Measurements from ENCODE around the gene SULT1A2.
"Not testable (repeated sequence)": the region's sequence is repeated elsewhere in the genome, so short reads cannot be mapped to it uniquely, and the experiment has no call there.

Gene SULT1A2

DNA sequence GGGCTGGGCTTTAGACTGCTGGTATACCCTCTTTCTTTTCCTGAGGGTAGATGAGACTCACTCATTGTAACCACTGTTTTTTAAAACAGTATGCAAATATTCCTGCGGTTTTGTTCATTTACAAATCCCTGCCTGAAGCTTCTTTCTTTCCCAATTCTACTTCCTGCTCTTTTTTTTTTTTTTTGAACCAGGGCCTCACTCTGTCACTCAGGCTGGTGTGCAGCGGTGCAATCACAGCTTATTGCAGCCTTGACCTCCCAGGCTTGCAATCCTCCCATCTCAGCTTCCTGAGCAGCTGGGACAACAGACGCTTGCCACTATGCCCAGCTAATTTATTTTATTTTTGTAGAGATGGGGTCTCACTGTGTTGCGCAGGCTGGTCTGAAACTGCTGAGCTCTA lies 21.0 kb upstream of the SULT1A2 start:
- Histone ChIP-seq H3K4me1 (ENCODE audit: insufficient read depth, low read length, poor library complexity, severe bottlenecking) (peaks cover 17% of the 10 kb centered on the region), H4K20me1 (ENCODE audit: insufficient read depth, low read length, poor library complexity, severe bottlenecking) (peaks cover 8% of the 10 kb centered on the region), H3F3A (ENCODE audit: low read depth) (no peaks in the 10 kb centered on the region), H3K9ac (ENCODE audit: low read depth, low read length, poor library complexity, severe bottlenecking) (no peak overlapping the region), H3K36me3 (ENCODE audit: insufficient read depth, low read length) (no peaks in the 10 kb centered on the region), H3K79me2 (ENCODE audit: insufficient read depth, low read length) (peaks cover 30% of the 10 kb centered on the region), H3K9me2 (replicated peaks; ENCODE audit: low read depth, low read length) (no peaks in the 10 kb centered on the region), H3K27me3 (ENCODE audit: insufficient read depth, low read length, poor library complexity, severe bottlenecking) (no peaks in the 10 kb centered on the region), H3K9me3 (ENCODE audit: insufficient read depth, low read depth, low read length) (no peaks in the 10 kb centered on the region), H3K4me3 (ENCODE audit: low read length, poor library complexity, severe bottlenecking) (no peak overlapping the region), H2AFZ (ENCODE audit: low read length) (no peak overlapping the region), H3K4me2 (ENCODE audit: low read depth, low read length, poor library complexity, severe bottlenecking) (no peak overlapping the region)
- TF ChIP-seq EZH2phosphoT487 (IDR thresholded peaks at IDR 0.05; ENCODE audit: borderline replicate concordance) (no peak), CTCF (conservative IDR thresholded peaks at IDR 0.05; ENCODE audit: low read length) (no peak)

- no peak overlapping the region for H3K4me2 ChIP-seq (ENCODE audit: low read depth, low read length, poor library complexity, severe bottlenecking)
- no peak for TF ChIP-seq EZH2phosphoT487 (IDR thresholded peaks at IDR 0.05; ENCODE audit: borderline replicate concordance)
- TF ChIP-seq CTCF (conservative IDR thresholded peaks at IDR 0.05; ENCODE audit: low read length): no peak
- no peak overlapping the region for H3K4me3 ChIP-seq (ENCODE audit: low read length, poor library complexity, severe bottlenecking)
- H3K9ac ChIP-seq (ENCODE audit: low read depth, low read length, poor library complexity, severe bottlenecking): no peak overlapping the region
- H3K27me3 ChIP-seq (ENCODE audit: insufficient read depth, low read length, poor library complexity, severe bottlenecking): no peaks in the 10 kb centered on the region
- no peak overlapping the region for H2AFZ ChIP-seq (ENCODE audit: low read length)
- no peaks in the 10 kb centered on the region for H3K9me3 ChIP-seq (ENCODE audit: insufficient read depth, low read depth, low read length)
- no peaks in the 10 kb centered on the region for H3K9me2 ChIP-seq (replicated peaks; ENCODE audit: low read depth, low read length)
- H3K79me2 ChIP-seq (ENCODE audit: insufficient read depth, low read length): peaks cover 18% of the 10 kb centered on the region; the same call in 1 of the 2 replicates
- peaks cover 11% of the 10 kb centered on the region for H3K4me1 ChIP-seq (ENCODE audit: insufficient read depth, low read length, poor library complexity, severe bottlenecking)
- no peaks in the 10 kb centered on the region for H3K36me3 ChIP-seq (ENCODE audit: insufficient read depth, low read length)
- H4K20me1 ChIP-seq (ENCODE audit: insufficient read depth, low read length, poor library complexity, severe bottlenecking): peaks cover 5% of the 10 kb centered on the region
- no peaks in the 10 kb centered on the region for H3F3A ChIP-seq (ENCODE audit: low read depth)
These were observed 19.8 kb upstream of the SULT1A2 start for GRCh38 chr16:28616636-28617035.

DNA sequence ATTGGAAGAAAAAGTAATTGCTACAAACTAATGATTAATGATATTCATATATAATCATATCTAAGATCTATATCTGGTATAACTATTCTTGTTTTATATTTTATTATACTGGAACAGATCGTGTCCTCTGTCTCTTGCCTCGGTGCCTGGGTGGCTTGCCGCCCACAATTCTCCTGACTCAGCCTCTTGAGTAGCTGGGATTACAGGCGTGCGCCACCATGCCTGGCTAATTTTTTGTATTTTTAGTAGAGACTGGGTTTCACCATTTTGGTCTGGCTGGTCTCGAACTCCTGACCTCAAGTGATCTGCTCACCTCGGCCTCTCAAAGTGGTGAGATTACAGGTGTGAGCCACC lies 19.4 kb upstream of the SULT1A2 start:
- not testable (repeated sequence) for H3K4me3 ChIP-seq (ENCODE audit: low read length, poor library complexity, severe bottlenecking); H3K36me3 ChIP-seq (ENCODE audit: insufficient read depth, low read length); H4K20me1 ChIP-seq (ENCODE audit: insufficient read depth, low read length, poor library complexity, severe bottlenecking); H3K9me2 ChIP-seq (replicated peaks; ENCODE audit: low read depth, low read length); H3K27me3 ChIP-seq (ENCODE audit: insufficient read depth, low read length, poor library complexity, severe bottlenecking); H2AFZ ChIP-seq (ENCODE audit: low read length); H3K9me3 ChIP-seq (ENCODE audit: insufficient read depth, low read depth, low read length); H3K4me2 ChIP-seq (ENCODE audit: low read depth, low read length, poor library complexity, severe bottlenecking); H3F3A ChIP-seq (ENCODE audit: low read depth); H3K4me1 ChIP-seq (ENCODE audit: insufficient read depth, low read length, poor library complexity, severe bottlenecking); H3K9ac ChIP-seq (ENCODE audit: low read depth, low read length, poor library complexity, severe bottlenecking)
- peaks cover 14% of the 10 kb centered on the region; the same call in 1 of the 2 replicates for H3K79me2 ChIP-seq (ENCODE audit: insufficient read depth, low read length)

GRCh38 chr16:28615486-28616223 lies 18.8 kb upstream of the SULT1A2 start:
- H3K9me2 ChIP-seq (replicated peaks; ENCODE audit: low read depth, low read length); H3F3A ChIP-seq (ENCODE audit: low read depth); H3K4me2 ChIP-seq (ENCODE audit: low read depth, low read length, poor library complexity, severe bottlenecking); H3K79me2 ChIP-seq (ENCODE audit: insufficient read depth, low read length); H3K4me1 ChIP-seq (ENCODE audit: insufficient read depth, low read length, poor library complexity, severe bottlenecking); H3K9ac ChIP-seq (ENCODE audit: low read depth, low read length, poor library complexity, severe bottlenecking); H3K9me3 ChIP-seq (ENCODE audit: insufficient read depth, low read depth, low read length); H3K27me3 ChIP-seq (ENCODE audit: insufficient read depth, low read length, poor library complexity, severe bottlenecking); H2AFZ ChIP-seq (ENCODE audit: low read length); H3K4me3 ChIP-seq (ENCODE audit: low read length, poor library complexity, severe bottlenecking); H3K36me3 ChIP-seq (ENCODE audit: insufficient read depth, low read length); H4K20me1 ChIP-seq (ENCODE audit: insufficient read depth, low read length, poor library complexity, severe bottlenecking): not testable (repeated sequence)
- peak; percentile 46 for TF ChIP-seq CTCF (conservative IDR thresholded peaks at IDR 0.05; ENCODE audit: low read length)

- H3K27me3 ChIP-seq (ENCODE audit: insufficient read depth, low read length, poor library complexity, severe bottlenecking); H3K4me2 ChIP-seq (ENCODE audit: low read depth, low read length, poor library complexity, severe bottlenecking); H3K9ac ChIP-seq (ENCODE audit: low read depth, low read length, poor library complexity, severe bottlenecking); H2AFZ ChIP-seq (ENCODE audit: low read length); H3K9me2 ChIP-seq (replicated peaks; ENCODE audit: low read depth, low read length); H3K4me3 ChIP-seq (ENCODE audit: low read length, poor library complexity, severe bottlenecking); H3K79me2 ChIP-seq (ENCODE audit: insufficient read depth, low read length); H3F3A ChIP-seq (ENCODE audit: low read depth); H4K20me1 ChIP-seq (ENCODE audit: insufficient read depth, low read length, poor library complexity, severe bottlenecking); H3K4me1 ChIP-seq (ENCODE audit: insufficient read depth, low read length, poor library complexity, severe bottlenecking); H3K9me3 ChIP-seq (ENCODE audit: insufficient read depth, low read depth, low read length); H3K36me3 ChIP-seq (ENCODE audit: insufficient read depth, low read length): not testable (repeated sequence)
These were observed 17.7 kb upstream of the SULT1A2 start for GRCh38 chr16:28614561-28614960.

Measured in Loucy (cell line).